ENCODE data around the gene POR. TPM values are rescaled to one million over a fixed set of nuclear protein-coding genes. Genes with fewer than 3 reads are reported as not detected.

POR gene
- total and polyA plus RNA-seq, 2 donors (not counting 1 experiment from before 2014, with no cell fraction given), result 68.4 to 78.4 TPM

DNA sequence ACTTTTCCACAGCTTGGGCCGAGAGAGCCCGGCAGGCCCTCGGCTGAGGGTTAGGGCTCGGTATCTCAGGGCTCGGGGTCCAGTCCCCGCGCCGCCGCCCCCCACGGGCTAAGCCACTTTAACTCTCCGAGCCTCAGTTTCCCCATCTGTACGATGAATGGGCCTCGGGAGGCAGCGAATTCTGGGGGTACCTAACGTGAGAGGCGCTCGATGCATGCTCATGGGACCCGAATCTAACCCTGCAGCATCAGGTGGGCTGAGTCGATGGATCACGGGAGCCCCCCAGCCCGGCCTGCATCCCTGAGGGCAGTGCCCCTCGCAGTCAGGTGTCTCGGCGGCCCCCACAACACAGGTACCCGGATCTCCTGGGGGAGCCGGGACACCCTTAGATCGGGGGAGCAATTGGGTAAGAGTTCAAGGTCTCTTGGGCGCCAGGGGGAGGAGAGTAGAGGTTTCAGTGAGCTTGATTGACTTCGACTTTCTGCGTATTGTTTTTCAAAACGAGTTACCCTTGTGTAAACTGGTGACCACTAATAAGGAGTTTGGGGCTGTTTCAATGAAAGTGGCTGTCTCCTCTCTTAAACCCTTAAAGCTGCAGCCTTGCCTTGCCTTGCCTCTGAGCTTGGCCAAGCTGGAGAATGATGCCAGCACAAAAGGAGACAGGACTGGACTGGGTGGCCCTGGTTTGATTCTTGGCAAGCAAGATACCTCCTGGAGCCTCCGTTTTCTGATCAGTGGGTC lies 631 bp downstream of the POR start:
- intact Hi-C loops (cut with micrococcal nuclease), result loop anchor here (1.0 to 10.0 kb wide), 4 partner anchors 37 to 479 kb away; partner anchors contain the start of genes MDH2 and TMEM120A
- TF ChIP-seq, protein P1, sequence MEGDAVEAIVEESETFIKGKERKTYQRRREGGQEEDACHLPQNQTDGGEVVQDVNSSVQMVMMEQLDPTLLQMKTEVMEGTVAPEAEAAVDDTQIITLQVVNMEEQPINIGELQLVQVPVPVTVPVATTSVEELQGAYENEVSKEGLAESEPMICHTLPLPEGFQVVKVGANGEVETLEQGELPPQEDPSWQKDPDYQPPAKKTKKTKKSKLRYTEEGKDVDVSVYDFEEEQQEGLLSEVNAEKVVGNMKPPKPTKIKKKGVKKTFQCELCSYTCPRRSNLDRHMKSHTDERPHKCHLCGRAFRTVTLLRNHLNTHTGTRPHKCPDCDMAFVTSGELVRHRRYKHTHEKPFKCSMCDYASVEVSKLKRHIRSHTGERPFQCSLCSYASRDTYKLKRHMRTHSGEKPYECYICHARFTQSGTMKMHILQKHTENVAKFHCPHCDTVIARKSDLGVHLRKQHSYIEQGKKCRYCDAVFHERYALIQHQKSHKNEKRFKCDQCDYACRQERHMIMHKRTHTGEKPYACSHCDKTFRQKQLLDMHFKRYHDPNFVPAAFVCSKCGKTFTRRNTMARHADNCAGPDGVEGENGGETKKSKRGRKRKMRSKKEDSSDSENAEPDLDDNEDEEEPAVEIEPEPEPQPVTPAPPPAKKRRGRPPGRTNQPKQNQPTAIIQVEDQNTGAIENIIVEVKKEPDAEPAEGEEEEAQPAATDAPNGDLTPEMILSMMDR (IDR thresholded peaks at IDR 0.05), result no peak
- no peak for TF ChIP-seq EZH2 (IDR thresholded peaks at IDR 0.05; ENCODE audit: borderline replicate concordance, insufficient read depth, low read depth, low read length, poor library complexity, severe bottlenecking)
- Mint-ChIP-seq H3K27ac (peak overlapping the region; percentile 88), H3K27me3 (no peaks in the 10 kb centered on the region), H3K4me1 (peaks cover 33% of the 10 kb centered on the region), H3K9me3 (ENCODE audit: insufficient read depth) (no peaks in the 10 kb centered on the region), H3K4me3 (peak overlapping the region; percentile 94)
- no peaks in the 10 kb centered on the region for H4K20me1 ChIP-seq (ENCODE audit: control insufficient read depth, insufficient read depth, low read length, poor library complexity, severe bottlenecking)
- H3K4me1 ChIP-seq (ENCODE audit: control insufficient read depth in 2 of 2, insufficient read depth in 2 of 2, low read length in 2 of 2), result peaks cover 18 to 24% of the 10 kb centered on the region in 2 donors
- H3K27me3 ChIP-seq (replicated peaks in 1 of 4; ENCODE audit: control extremely low read depth in 1 of 4, control insufficient read depth in 3 of 4, insufficient read depth in 4 of 4, low read length in 3 of 4), result no peaks in the 10 kb centered on the region
- ChIA-PET POLR2A (interaction anchor here (1.0 to 1.8 kb wide), 3 partner anchors 37 to 132 kb away, joined by 3 to 10 read pairs (median 5); partner anchors contain the start of genes MDH2, RHBDD2, STYXL1 and TMEM120A), CTCF (interaction anchor here (0.6 to 1.2 kb wide), 2 partner anchors 105 to 1333 kb away, joined by 3 read pairs; no protein-coding TSS in a partner anchor)
- ATAC-seq (ENCODE audit: low read depth) (no peak), DNase-seq (peak; percentile 57)
- 3% methylated on average over 32 of the region's 32 CpGs for WGBS (ENCODE audit: insufficient coverage)
- peak overlapping the region; percentile 72 to 99 (median 91) for H3K4me3 ChIP-seq (ENCODE audit: control extremely low read depth in 1 of 5, extremely low read depth in 1 of 5, insufficient read depth in 1 of 5, low read depth in 2 of 5, low read length in 4 of 5)
- peak overlapping the region; percentile 96 for H3K4me2 ChIP-seq (replicated peaks; ENCODE audit: low read depth, low read length, poor library complexity, severe bottlenecking)
- peak overlapping the region; percentile 54 to 95 for H3K27ac ChIP-seq (ENCODE audit: low read length in 2 of 2)
- H3K79me2 ChIP-seq (ENCODE audit: control insufficient read depth, insufficient read depth, low read length), result peaks cover 56% of the 10 kb centered on the region
- H3K36me3 ChIP-seq (replicated peaks in 1 of 2; ENCODE audit: control extremely low read depth in 1 of 2, control insufficient read depth in 1 of 2, extremely low read depth in 1 of 2, insufficient read depth in 2 of 2, low read length in 1 of 2), result no peaks in the 10 kb centered on the region
- no peaks in the 10 kb centered on the region for H3K9me3 ChIP-seq (ENCODE audit: control extremely low read depth in 1 of 3, control insufficient read depth in 2 of 3, insufficient read depth in 1 of 3, low read length in 2 of 3)
- H3K9ac ChIP-seq (ENCODE audit: low read length), result peak overlapping the region; percentile 95
- peak overlapping the region; percentile 88 for H2AFZ ChIP-seq (ENCODE audit: insufficient read depth, low read depth, low read length, poor library complexity, severe bottlenecking)
